Bronchial epithelial cell (primary cell): ENCODE results near the gene COX8A. TPM values are rescaled to one million over a fixed set of nuclear protein-coding genes. Genes with fewer than 3 reads are reported as not detected.
A peak's percentile ranks its signal among the peaks of the same experiment; 100 is the strongest.
"Not testable (repeated sequence)": the region's sequence is repeated elsewhere in the genome, so short reads cannot be mapped to it uniquely, and the experiment has no call there.

ENCODE experiments used
- DNase-seq: peaks from one replicate; pipeline ENCODE4 v3.0.0-alpha.2; 2010; ENCODE audit warnings: low read depth
- FAIRE-seq: peaks from 2 replicates; lab custom pipeline; 2011; peaks lifted over from hg19 to GRCh38; lab: Jason Lieb, UNC
- H3K27me3 ChIP-seq: 2 replicates; pipeline ENCODE4 v1.5.1; 2011; ENCODE audit warnings: low read length; ENCODE audit not compliant: control insufficient read depth, insufficient read depth
- H3K36me3 ChIP-seq: 2 replicates; pipeline ENCODE4 v1.5.1; 2011; ENCODE audit warnings: low read length; ENCODE audit not compliant: control insufficient read depth, insufficient read depth
- H3K4me3 ChIP-seq: 2 replicates; pipeline ENCODE4 v1.5.1; 2011; ENCODE audit warnings: mild to moderate bottlenecking, low read depth, low read length, control low read depth
- CTCF ChIP-seq: IDR thresholded peaks from 2 replicates; pipeline ENCODE4 v1.5.1; 2011; ENCODE audit warnings: mild to moderate bottlenecking, moderate library complexity, low read length, control low read depth, inconsistent platforms; ENCODE audit not compliant: insufficient read depth, severe bottlenecking
- total RNA-seq: library from RNA; depleted of rRNA; stranded (reverse); fragments of >200 nt; gene quantifications from 2 replicates; pipeline ENCODE4 v1.2.1, GENCODE V29; 2014

Gene COX8A
- total RNA-seq, 1 donor from 2014 or later, result 266 TPM

- Histone ChIP-seq H3K4me3 (no peak overlapping the region), H3K36me3 (peaks cover 3% of the 10 kb centered on the region), H3K27me3 (no peaks in the 10 kb centered on the region)
- no peak for TF ChIP-seq CTCF
- no peak for FAIRE-seq
- DNase-seq, result no peak
Measured at GRCh38 chr11:63958008-63958407, 16.4 kb upstream of the COX8A start.

- DNase-seq, result peak; percentile 78
- H3K27me3 ChIP-seq, result no peaks in the 10 kb centered on the region
- H3K4me3 ChIP-seq, result no peak overlapping the region
- no peak for FAIRE-seq
- TF ChIP-seq CTCF, result no peak
- H3K36me3 ChIP-seq, result no peaks in the 10 kb centered on the region
Measured at GRCh38 chr11:63961608-63962412, 12.6 kb upstream of the COX8A start.

- H3K4me3 ChIP-seq, DNase-seq, FAIRE-seq, H3K27me3 ChIP-seq, H3K36me3 ChIP-seq: not testable (repeated sequence)
Measured at GRCh38 chr11:63963895-63964294, 10.5 kb upstream of the COX8A start.

- no peak for FAIRE-seq
- no peak for TF ChIP-seq CTCF
- H3K4me3 ChIP-seq, result no peak overlapping the region
- no peaks in the 10 kb centered on the region for H3K27me3 ChIP-seq
- no peaks in the 10 kb centered on the region for H3K36me3 ChIP-seq
- no peak for DNase-seq
Measured at GRCh38 chr11:63966444-63966843, 8.0 kb upstream of the COX8A start.

- H3K4me3 ChIP-seq, result no peak overlapping the region
- FAIRE-seq, result no peak
- DNase-seq, result no peak
- H3K27me3 ChIP-seq, result no peaks in the 10 kb centered on the region
- no peak for TF ChIP-seq CTCF
- H3K36me3 ChIP-seq, result no peaks in the 10 kb centered on the region
Measured at GRCh38 chr11:63969461-63969860, 5.0 kb upstream of the COX8A start.

- FAIRE-seq (no peak), DNase-seq (no peak)
- H3K36me3 ChIP-seq, result peaks cover 1% of the 10 kb centered on the region
- no peaks in the 10 kb centered on the region for H3K27me3 ChIP-seq
- no peak for TF ChIP-seq CTCF
- no peak overlapping the region for H3K4me3 ChIP-seq
Measured at GRCh38 chr11:63970902-63971301, 3.5 kb upstream of the COX8A start.

GRCh38 chr11:63973912-63974258 is 535 bp upstream of the COX8A start:
- DNase-seq, FAIRE-seq, H3K4me3 ChIP-seq, H3K27me3 ChIP-seq, H3K36me3 ChIP-seq: not testable (repeated sequence)
